Kasumi-1 (cell line): ENCODE measurements around the gene OR52K1.
"Not testable (repeated sequence)": the region's sequence is repeated elsewhere in the genome, so short reads cannot be mapped to it uniquely, and the experiment has no call there.

Experiments
- DNase-seq, 2 experiments: peaks; one replicate each; lab custom pipeline; 2025; lab: John Stamatoyannopoulos, UW

The OR52K1 gene

GRCh38 chr11:4491878-4492606 is 9.6 kb downstream of the OR52K1 start:
- no peak for DNase-seq

GRCh38 chr11:4493480-4493818 is 11.0 kb downstream of the OR52K1 start:
- peak in 1 of 2 experiments; percentile 43 for DNase-seq

DNA sequence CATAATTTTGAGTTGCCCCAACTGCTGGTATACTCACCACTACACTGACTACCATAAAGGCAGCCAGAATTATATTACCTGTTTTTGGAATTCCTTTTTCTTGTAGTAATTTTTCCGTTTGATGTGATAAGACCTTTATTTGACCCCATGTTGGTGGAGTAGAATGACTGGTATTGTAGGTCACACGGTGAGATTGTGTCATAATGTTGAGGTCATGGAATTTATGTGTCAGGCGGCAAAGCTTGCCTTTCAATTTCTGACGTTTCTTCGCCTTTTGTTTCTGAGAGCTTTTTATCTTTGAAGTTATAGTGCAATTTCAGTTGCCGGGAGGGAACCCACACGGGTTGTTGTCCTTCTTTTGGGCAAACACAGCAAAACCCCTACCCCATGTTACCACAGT is 13.0 kb downstream of the OR52K1 start:
- DNase-seq = no peak

GRCh38 chr11:4495986-4496385 is 13.5 kb downstream of the OR52K1 start:
- DNase-seq = no peak

GRCh38 chr11:4496557-4497248 is 14.3 kb downstream of the OR52K1 start:
- DNase-seq = no peak

- no peak for DNase-seq
Observed at GRCh38 chr11:4508886-4509285, 26.4 kb downstream of the OR52K1 start.

DNA sequence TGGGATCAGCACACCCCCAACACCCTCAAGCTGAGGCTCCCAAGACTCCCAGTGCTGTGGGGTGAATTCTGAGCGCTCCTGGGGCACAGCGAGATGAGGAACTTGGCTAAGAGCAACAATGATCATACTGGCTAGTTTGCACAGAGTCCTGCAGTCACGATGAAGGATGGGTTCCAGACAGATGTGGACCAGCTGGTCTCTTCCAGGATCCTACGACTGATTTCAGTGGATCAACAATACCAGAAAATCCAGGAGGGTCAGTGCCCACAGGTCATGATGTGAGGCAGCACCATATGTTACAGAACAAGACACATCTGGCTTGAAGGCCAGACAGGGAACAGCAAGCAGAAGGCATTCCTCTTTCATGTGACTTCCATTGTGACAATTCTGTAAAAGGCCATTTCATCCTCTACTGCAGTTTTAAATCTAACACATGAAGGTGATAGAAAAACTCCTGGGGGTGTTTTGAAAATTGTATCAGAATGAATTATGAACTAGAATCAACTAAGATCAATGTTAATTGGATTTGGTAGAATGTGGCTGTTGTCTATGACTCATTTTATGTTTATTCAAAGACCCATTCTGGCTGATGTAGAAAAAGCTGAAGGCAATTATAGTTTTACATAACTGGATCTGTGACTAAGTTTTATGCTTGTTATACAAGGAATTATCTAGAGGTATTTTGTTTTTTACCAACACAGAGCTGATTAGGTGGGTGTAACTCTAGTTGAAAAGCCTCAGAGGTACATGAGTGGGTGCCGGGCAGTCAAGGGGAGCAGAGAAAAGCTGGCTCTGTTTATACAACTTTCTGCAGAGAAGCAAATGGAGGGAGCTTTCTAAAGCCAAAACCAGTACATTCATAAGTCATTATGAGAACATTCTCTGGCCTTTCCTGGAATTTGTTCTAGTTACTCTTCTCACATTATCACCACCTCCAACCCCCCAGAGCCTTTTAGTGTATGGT is 29.1 kb downstream of the OR52K1 start:
- no peak for DNase-seq

- no peak for DNase-seq
Observed at GRCh38 chr11:4514196-4514595, 31.8 kb downstream of the OR52K1 start.

GRCh38 chr11:4522339-4522738 is 39.9 kb downstream of the OR52K1 start:
- no peak for DNase-seq

GRCh38 chr11:4522752-4523151 is 40.3 kb downstream of the OR52K1 start:
- DNase-seq = no peak

DNA sequence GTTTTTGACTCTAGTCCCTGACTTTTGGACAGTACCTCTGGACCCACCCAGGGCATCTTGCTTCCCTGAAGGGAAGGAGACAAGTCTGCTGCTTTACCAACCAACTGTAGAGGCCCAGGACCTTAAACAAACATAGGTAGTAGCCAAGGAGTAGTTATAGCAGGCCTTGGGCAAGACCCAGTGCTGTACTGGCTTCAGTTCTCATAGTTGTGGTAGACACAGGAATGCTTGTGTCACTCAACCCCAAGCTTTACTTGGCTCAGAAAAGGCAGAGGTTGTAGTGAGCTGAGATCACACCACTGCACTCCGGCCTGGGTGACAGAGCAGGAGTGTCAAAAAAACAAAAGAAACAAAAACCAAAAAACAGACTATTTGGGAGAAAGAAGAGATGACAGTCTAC is 41.2 kb downstream of the OR52K1 start:
- DNase-seq = no peak

GRCh38 chr11:4527926-4528325 is 45.5 kb downstream of the OR52K1 start:
- DNase-seq = no peak

- not testable (repeated sequence) for DNase-seq
Observed at GRCh38 chr11:4531686-4532085, 49.2 kb downstream of the OR52K1 start.

DNA sequence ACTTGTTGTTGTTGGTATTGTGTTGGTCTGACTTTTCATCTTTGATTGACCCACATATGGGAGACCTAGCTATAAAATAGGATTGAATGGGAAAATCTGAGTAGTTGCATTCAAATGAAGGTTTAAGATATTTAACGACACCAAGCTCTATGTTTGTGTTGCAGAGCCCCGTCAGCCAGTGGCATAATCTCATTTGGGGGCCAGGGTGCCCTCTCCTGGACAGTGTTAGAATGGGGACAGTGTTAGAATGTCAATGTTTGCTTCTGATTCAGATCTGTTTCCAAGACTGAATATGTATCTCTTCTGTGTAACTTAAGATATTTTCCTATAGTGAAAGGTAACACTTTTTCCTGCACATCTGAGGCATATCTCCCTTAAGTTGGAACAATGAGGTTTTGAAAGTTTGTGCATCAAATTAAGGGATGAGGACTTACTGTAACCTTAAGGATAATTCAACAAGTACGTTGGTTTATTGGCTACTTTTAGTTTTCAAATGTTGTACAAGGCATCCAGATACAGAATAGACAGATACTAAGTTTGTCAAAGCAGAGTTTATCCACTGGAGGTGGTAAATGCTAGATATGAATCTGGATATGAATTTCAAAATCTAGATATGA is 57.3 kb downstream of the OR52K1 start:
- peak; percentile 65 to 80 for DNase-seq

DNA sequence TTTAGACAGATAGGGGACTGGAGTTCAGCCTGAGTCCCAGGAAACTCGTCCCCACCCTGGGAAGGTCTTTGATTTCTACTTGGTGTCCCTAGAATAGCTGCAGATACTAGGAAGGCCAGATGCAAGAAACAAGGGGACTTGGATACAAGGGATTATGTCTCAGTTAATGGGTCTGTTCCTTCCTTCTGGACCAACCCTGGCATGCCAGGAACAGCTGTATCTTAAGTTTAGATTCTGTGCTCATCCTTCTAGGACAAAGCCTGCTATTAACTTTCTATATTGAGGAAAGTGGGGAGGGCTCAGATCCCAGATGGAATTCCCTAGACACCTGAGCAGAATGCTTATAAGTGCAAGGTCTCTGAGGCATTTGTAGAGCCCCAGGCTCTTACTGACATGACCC is 58.6 kb downstream of the OR52K1 start:
- DNase-seq = no peak
